NCI-H526 treated with DMSO at 0.1 percent for 48 hours (cell line): Measurements from ENCODE around the gene OR4F15.

ENCODE experiments used
- DNase-seq: peaks from one replicate; lab custom pipeline; 2025; lab: John Stamatoyannopoulos, UW

OR4F15 gene

DNA sequence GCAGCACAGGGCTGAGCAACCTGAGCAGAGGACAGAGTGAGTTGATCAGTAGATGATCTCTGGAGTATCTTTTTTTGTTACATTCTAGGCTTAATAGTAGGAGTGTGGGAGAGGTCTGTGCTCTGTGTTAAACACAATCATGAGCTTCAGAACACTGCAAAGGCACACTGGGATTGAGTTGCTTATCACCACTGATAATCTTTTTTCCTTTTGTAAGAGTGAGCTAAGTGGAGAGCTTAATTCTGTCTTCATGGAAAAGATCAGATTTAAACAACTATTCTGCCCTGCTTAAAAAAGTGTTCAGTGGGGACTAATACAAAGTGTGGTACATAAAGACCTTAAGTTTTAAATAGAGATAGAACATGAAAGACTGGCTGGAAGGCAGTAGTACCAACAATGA is 7.6 kb upstream of the OR4F15 start:
- no peak for DNase-seq

- no peak for DNase-seq
Observed at GRCh38 chr15:101804941-101805340, 7.1 kb upstream of the OR4F15 start.

DNA sequence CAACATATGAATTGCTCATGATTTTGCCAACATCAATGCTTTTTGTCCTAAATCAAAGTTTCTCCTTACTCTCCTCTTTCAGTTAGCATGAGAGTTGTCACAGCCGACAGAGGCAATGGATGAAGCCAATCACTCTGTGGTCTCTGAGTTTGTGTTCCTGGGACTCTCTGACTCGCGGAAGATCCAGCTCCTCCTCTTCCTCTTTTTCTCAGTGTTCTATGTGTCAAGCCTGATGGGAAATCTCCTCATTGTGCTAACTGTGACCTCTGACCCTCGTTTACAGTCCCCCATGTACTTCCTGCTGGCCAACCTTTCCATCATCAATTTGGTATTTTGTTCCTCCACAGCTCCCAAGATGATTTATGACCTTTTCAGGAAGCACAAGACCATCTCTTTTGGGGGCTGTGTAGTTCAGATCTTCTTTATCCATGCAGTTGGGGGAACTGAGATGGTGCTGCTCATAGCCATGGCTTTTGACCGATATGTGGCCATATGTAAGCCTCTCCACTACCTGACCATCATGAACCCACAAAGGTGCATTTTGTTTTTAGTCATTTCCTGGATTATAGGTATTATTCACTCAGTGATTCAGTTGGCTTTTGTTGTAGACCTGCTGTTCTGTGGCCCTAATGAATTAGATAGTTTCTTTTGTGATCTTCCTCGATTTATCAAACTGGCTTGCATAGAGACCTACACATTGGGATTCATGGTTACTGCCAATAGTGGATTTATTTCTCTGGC is 6.2 kb upstream of the OR4F15 start:
- no peak for DNase-seq

- no peak for DNase-seq
Observed at GRCh38 chr15:101807345-101807945, 4.6 kb upstream of the OR4F15 start.

- no peak for DNase-seq
Observed at GRCh38 chr15:101808201-101808600, 3.8 kb upstream of the OR4F15 start.

DNA sequence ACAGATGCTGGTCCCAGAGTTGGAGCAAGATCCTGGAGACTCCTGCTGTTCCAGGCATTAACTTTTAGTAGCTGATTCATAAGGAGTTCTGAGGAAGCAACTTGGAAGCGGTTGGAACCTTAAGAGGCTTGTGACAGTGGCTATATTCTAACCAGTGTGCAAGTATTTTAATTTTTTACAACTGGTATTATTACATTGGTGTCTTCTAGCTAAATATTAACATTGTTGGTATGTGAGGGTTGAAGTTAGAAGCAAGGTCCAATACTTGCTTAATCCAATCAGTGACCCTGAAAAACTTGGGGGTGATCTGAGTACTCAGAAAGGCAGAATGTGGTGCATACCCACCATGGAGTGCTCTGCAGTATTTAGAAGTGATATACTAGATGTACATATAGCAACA is 1.5 kb upstream of the OR4F15 start:
- DNase-seq, result no peak

DNA sequence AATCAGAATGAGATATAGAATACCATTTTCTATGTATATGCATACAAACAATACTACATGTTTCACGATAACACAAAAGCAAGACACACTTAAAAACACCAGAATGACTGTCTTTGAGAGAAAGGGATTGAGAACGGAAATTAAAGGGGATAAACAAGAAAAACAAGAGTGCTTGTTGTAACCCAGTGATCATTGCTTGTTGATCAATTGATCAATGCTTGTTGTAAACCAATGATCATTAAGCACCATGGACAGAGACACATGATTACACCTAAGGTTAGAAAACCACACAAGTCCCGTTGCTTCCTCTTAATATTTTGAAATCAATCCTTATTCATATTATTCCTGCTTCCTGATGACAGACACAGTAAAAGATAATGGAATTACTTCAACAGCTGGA is 1.1 kb upstream of the OR4F15 start:
- no peak for DNase-seq

DNA sequence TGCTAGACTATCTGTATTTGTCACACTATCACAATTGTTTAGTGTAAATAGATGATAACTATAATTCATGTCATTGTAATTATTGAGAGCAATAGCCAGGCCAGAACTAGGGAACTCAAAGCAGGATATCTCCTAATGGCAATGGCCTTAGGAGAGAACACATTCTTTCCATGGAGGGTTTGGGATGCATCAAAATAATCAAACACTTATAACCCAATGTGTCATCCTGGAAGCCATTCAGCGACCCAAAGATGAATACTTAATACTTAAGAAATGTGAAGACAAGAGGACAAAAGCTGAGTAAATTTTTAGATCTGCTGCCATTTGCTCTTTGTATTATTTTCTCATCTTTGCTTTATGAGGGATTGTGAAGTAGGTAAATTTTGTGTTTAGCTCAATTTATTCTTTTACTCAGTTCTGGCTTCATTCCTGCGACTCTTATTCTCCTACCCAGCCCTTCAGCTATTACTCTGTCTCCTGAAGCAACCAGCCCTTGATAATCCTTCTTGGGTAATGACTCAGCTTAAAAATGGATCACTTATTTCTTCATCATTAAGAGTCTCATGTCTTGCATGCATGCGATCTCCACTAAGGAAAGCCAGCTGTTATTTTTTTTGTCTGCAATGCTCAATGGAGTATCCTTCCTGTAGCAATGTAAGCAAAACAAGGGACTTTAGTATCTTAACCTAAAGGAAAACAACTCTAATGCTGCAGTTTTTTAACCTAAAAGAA is 2.0 kb downstream of the OR4F15 start:
- no peak for DNase-seq

DNA sequence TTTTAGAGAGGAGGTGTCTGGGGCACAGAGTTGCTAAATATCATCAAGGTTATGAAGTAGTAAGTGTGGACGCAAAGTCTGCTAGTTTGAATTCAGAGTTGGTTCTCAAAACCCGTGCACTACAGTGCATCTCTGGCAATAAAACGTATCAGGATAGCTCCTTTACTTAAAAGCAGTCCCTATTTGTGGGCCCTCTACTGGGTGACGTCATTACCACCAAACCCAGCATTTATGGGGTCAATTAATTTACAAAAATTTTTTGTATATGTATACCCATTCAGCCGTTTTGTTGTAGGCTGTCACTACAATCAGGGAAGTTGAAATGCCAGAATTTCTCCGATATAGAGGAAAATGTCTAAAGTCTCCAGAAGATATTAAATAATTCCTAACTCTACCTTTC is 8.8 kb downstream of the OR4F15 start:
- no peak for DNase-seq

DNA sequence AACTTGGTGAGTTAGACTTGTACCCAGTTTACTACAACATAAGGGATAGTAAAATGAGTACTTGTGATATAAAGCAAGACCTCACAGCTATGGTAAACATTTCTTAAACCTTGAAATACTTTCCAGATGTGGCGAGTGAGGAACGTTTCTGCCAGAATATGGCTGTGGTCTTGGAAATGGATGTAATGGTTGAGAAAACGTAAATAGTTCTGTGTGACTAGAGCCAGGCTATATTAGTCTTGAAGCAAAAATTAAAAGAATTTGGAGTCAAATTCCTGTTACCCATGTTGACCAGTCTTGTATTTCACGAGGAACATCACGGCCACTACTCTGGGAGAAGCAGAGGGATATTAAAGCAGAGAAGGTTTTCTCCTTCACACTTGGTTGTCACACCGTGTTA is 15.3 kb downstream of the OR4F15 start:
- no peak for DNase-seq

DNA sequence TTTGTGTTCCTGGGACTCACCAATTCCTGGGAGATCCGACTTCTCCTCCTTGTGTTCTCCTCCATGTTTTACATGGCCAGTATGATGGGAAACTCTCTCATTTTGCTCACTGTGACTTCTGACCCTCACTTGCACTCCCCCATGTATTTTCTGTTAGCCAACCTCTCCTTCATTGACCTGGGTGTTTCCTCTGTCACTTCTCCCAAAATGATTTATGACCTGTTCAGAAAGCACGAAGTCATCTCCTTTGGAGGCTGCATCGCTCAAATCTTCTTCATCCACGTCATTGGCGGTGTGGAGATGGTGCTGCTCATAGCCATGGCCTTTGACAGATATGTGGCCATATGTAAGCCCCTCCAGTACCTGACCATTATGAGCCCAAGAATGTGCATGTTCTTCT is 16.8 kb downstream of the OR4F15 start:
- DNase-seq, result no peak

- no peak for DNase-seq
Observed at GRCh38 chr15:101841656-101842055, 29.7 kb downstream of the OR4F15 start.

DNA sequence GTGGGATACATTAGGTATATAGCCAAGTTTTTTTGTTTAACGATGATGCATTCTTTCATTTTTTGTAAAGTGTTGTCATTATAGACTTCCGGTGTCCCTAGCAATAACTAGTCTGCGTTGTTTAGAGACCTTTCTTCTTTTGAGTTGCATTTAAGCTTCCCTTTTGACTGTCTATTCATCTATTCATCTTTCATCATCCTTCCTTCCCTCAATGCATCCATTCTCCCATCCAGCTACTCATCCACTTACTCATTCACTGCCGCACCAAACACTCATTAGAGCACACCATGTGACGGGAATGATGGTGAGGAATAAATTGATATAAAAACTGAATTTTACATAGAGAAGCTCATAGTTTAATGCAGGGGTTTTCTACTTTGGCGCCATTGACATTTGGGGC is 32.9 kb downstream of the OR4F15 start:
- no peak for DNase-seq

GRCh38 chr15:101852356-101852755 is 40.4 kb downstream of the OR4F15 start:
- DNase-seq, result no peak
